H1 (cell line): ENCODE results near the gene SYCE3. TPM values are rescaled to one million over a fixed set of nuclear protein-coding genes. Genes with fewer than 3 reads are reported as not detected.

Source experiments
- BACH1 ChIP-seq: IDR thresholded peaks from 2 replicates; pipeline ENCODE4 v1.6.1; 2012; ENCODE audit warnings: low read length, improper control_type of control experiment
- BRCA1 ChIP-seq: IDR thresholded peaks from 2 replicates; pipeline ENCODE4 v1.6.1; 2012; ENCODE audit warnings: low read depth, low read length, improper control_type of control experiment
- CBX8 ChIP-seq: fragments of 300-800, 300-1000 bp; sonication (generic); IDR thresholded peaks from 2 replicates; pipeline ENCODE4 v1.7.1; 2016; ENCODE audit warnings: low read depth, low read length, borderline replicate concordance
- JUND ChIP-seq: IDR thresholded peaks from 2 replicates; pipeline ENCODE4 v1.6.1; 2011; ENCODE audit warnings: mild to moderate bottlenecking, improper control_type of control experiment, low read length
- MAX ChIP-seq: IDR thresholded peaks from 2 replicates; pipeline ENCODE4 v1.6.1; 2012; ENCODE audit warnings: inconsistent platforms
- RNF2 ChIP-seq: fragments of 200-900, 300-1000 bp; sonication (generic); IDR thresholded peaks from 2 replicates; pipeline ENCODE4 v1.7.1; 2016; ENCODE audit warnings: borderline replicate concordance, low read depth, mild to moderate bottlenecking, antibody characterized with exemption, low read length; ENCODE audit not compliant: poor library complexity, severe bottlenecking; ENCODE audit errors: missing control alignments
- SIX5 ChIP-seq: IDR thresholded peaks from 2 replicates; pipeline ENCODE4 v1.6.1; 2011; ENCODE audit warnings: mild to moderate bottlenecking, low read depth, low read length
- TBP ChIP-seq: IDR thresholded peaks from 2 replicates; pipeline ENCODE4 v1.6.1; 2011; ENCODE audit warnings: low read depth, low read length, improper control_type of control experiment
- polyA plus RNA-seq, 7 experiments: library from polyadenylated mRNA; depleted of rRNA in 3 of 7; stranded (reverse) in 5 of 7; unstranded in 2 of 7; fragments of >200 nt in 5 of 7; fragments of 200-250 nt in 2 of 7; gene quantifications; 1 replicate in 5 of 7; 2 replicates in 1 of 7; 4 replicates in 1 of 7; pipeline versions ENCODE4 v1.2.1 to v1.2.3, GENCODE V29; 2011 to 2013; ENCODE audit warnings: missing spikeins in 2 of 7, mixed read lengths in 2 of 7
- total RNA-seq: library from RNA; stranded (reverse); fragmentation: NEBNext Ultra II Directional; extraction: Animal tissue kit (Norgen Biotek cat#: 25700); gene quantifications from 2 replicates; pipeline ENCODE4 v1.2.1, GENCODE V29; 2021
- TF ChIP-seq, protein P1 (sequence below): fragments of 300-600 bp; sonication (generic); IDR thresholded peaks from 2 replicates; pipeline ENCODE4 v1.7.1; 2012; ENCODE audit warnings: low read length, moderate library complexity, mild to moderate bottlenecking, inconsistent platforms; ENCODE audit not compliant: insufficient replicate concordance

SYCE3 gene
- total and polyA plus RNA-seq, 2 of the 8 experiments (the other 6 are each of a cell fraction or from before 2014, with no cell fraction given), result 1.9 TPM; not detected in 1

GRCh38 chr22:50525104-50525857, 37.4 kb downstream of the SYCE3 start, which contains the start of gene SCO2 (continued):
- TF ChIP-seq, protein P1, sequence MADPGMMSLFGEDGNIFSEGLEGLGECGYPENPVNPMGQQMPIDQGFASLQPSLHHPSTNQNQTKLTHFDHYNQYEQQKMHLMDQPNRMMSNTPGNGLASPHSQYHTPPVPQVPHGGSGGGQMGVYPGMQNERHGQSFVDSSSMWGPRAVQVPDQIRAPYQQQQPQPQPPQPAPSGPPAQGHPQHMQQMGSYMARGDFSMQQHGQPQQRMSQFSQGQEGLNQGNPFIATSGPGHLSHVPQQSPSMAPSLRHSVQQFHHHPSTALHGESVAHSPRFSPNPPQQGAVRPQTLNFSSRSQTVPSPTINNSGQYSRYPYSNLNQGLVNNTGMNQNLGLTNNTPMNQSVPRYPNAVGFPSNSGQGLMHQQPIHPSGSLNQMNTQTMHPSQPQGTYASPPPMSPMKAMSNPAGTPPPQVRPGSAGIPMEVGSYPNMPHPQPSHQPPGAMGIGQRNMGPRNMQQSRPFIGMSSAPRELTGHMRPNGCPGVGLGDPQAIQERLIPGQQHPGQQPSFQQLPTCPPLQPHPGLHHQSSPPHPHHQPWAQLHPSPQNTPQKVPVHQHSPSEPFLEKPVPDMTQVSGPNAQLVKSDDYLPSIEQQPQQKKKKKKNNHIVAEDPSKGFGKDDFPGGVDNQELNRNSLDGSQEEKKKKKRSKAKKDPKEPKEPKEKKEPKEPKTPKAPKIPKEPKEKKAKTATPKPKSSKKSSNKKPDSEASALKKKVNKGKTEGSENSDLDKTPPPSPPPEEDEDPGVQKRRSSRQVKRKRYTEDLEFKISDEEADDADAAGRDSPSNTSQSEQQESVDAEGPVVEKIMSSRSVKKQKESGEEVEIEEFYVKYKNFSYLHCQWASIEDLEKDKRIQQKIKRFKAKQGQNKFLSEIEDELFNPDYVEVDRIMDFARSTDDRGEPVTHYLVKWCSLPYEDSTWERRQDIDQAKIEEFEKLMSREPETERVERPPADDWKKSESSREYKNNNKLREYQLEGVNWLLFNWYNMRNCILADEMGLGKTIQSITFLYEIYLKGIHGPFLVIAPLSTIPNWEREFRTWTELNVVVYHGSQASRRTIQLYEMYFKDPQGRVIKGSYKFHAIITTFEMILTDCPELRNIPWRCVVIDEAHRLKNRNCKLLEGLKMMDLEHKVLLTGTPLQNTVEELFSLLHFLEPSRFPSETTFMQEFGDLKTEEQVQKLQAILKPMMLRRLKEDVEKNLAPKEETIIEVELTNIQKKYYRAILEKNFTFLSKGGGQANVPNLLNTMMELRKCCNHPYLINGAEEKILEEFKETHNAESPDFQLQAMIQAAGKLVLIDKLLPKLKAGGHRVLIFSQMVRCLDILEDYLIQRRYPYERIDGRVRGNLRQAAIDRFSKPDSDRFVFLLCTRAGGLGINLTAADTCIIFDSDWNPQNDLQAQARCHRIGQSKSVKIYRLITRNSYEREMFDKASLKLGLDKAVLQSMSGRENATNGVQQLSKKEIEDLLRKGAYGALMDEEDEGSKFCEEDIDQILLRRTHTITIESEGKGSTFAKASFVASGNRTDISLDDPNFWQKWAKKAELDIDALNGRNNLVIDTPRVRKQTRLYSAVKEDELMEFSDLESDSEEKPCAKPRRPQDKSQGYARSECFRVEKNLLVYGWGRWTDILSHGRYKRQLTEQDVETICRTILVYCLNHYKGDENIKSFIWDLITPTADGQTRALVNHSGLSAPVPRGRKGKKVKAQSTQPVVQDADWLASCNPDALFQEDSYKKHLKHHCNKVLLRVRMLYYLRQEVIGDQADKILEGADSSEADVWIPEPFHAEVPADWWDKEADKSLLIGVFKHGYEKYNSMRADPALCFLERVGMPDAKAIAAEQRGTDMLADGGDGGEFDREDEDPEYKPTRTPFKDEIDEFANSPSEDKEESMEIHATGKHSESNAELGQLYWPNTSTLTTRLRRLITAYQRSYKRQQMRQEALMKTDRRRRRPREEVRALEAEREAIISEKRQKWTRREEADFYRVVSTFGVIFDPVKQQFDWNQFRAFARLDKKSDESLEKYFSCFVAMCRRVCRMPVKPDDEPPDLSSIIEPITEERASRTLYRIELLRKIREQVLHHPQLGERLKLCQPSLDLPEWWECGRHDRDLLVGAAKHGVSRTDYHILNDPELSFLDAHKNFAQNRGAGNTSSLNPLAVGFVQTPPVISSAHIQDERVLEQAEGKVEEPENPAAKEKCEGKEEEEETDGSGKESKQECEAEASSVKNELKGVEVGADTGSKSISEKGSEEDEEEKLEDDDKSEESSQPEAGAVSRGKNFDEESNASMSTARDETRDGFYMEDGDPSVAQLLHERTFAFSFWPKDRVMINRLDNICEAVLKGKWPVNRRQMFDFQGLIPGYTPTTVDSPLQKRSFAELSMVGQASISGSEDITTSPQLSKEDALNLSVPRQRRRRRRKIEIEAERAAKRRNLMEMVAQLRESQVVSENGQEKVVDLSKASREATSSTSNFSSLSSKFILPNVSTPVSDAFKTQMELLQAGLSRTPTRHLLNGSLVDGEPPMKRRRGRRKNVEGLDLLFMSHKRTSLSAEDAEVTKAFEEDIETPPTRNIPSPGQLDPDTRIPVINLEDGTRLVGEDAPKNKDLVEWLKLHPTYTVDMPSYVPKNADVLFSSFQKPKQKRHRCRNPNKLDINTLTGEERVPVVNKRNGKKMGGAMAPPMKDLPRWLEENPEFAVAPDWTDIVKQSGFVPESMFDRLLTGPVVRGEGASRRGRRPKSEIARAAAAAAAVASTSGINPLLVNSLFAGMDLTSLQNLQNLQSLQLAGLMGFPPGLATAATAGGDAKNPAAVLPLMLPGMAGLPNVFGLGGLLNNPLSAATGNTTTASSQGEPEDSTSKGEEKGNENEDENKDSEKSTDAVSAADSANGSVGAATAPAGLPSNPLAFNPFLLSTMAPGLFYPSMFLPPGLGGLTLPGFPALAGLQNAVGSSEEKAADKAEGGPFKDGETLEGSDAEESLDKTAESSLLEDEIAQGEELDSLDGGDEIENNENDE, result no peak
- TF ChIP-seq BACH1 (no peak), SIX5 (no peak), JUND (no peak), CBX8 (no peak), BRCA1 (no peak), TBP (peak; percentile 57; the same call in 1 of the 2 replicates), RNF2 (no peak), MAX (peak; percentile 84)
